Suprapubic skin (tissue), 4 donors: ENCODE results near the gene RPRD1B. TPM values are rescaled to one million over a fixed set of nuclear protein-coding genes. Genes with fewer than 3 reads are reported as not detected.

Source experiments
- DNase-seq, 2 donors: peaks; one replicate each; pipeline ENCODE4 v3.0.0-alpha.2; 2019; ENCODE audit warnings: low spot score in 2 of 2
- H3K27ac ChIP-seq: fragments of 200-600 bp; sonication (generic); one replicate; pipeline ENCODE4 v1.5.1; 2019
- H3K27me3 ChIP-seq: fragments of 200-600 bp; sonication (generic); one replicate; pipeline ENCODE4 v1.5.1; 2019
- H3K36me3 ChIP-seq: fragments of 200-600 bp; sonication (generic); one replicate; pipeline ENCODE4 v1.5.1; 2019
- H3K4me1 ChIP-seq: fragments of 200-600 bp; sonication (generic); one replicate; pipeline ENCODE4 v1.5.1; 2019
- H3K4me3 ChIP-seq: fragments of 200-600 bp; sonication (generic); one replicate; pipeline ENCODE4 v1.5.1; 2019; ENCODE audit warnings: mild to moderate bottlenecking
- H3K9me3 ChIP-seq: fragments of 200-600 bp; sonication (generic); one replicate; pipeline ENCODE4 v1.5.1; 2019
- EP300 ChIP-seq: sonication (generic); formaldehyde crosslinking; IDR thresholded peaks from one replicate; pipeline ENCODE4 v1.6.1; 2017; ENCODE audit warnings: antibody characterized with exemption
- POLR2A ChIP-seq, 2 donors: fragments of 450-650 bp; IDR thresholded peaks; one replicate each; pipeline ENCODE4 v1.6.1; 2017; ENCODE audit warnings: antibody characterized with exemption in 2 of 2, mild to moderate bottlenecking in 2 of 2, moderate library complexity in 2 of 2
- POLR2AphosphoS5 ChIP-seq, 3 donors: sonication (generic); formaldehyde crosslinking; IDR thresholded peaks; one replicate each; pipeline ENCODE4 v1.6.1; 2017; ENCODE audit warnings: antibody characterized with exemption in 3 of 3
- WGBS: methylation state at CpG from one replicate; pipeline ENCODE4 v1.1.5; 2018; 5-methylcytosine and 5-hydroxymethylcytosine counted together
- total RNA-seq, 4 donors: library from RNA; depleted of rRNA; stranded (reverse); fragments of >200 nt; gene quantifications; one replicate each; pipeline ENCODE4 v1.1.0, GENCODE V29; 2016
- TF ChIP-seq, protein P1 (sequence below), 2 donors: fragments of 200-600 bp in 1 of 2; fragments of 450-650 bp in 1 of 2; sonication (generic) in 1 of 2; IDR thresholded peaks; one replicate each; pipeline ENCODE4 v1.5.1; 2016 to 2019; ENCODE audit warnings: antibody characterized with exemption in 2 of 2, mild to moderate bottlenecking in 1 of 2, moderate library complexity in 1 of 2

Gene RPRD1B
- total RNA-seq, 4 donors from 2014 or later: 24.7 to 45.6 (median 27.7) TPM

DNA sequence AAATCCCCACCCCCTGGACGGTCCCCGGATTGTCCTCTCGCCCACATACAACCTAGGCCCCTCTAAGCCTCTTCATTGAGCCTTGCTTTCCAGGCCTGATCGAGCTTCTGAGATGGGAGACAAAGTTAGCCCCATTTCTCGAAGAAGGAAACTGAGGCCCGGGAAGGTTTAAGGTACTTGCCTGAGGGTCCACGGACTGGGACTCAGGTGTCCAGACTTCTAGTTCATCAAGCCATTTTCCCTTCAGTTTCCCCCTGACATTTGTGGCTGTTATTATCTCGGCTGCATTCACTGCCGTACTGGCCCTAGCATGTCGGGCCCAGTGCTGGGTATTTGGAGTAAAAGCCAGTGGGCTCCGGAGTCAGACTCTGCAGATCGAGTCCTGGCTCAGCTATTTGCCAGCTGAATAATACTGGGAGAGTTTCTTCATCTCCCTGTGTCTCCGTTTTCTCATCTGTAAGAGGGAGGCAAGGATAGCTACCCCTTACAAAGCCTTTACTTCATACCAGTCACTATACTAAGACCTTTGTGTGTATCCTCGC lies 633 bp downstream of the RPRD1B start:
- Histone ChIP-seq H3K27ac (peak overlapping the region; percentile 90), H3K9me3 (no peaks in the 10 kb centered on the region), H3K36me3 (no peaks in the 10 kb centered on the region), H3K4me3 (peak overlapping the region; percentile 73), H3K27me3 (no peaks in the 10 kb centered on the region), H3K4me1 (peaks cover 50% of the 10 kb centered on the region)
- TF ChIP-seq, protein P1, sequence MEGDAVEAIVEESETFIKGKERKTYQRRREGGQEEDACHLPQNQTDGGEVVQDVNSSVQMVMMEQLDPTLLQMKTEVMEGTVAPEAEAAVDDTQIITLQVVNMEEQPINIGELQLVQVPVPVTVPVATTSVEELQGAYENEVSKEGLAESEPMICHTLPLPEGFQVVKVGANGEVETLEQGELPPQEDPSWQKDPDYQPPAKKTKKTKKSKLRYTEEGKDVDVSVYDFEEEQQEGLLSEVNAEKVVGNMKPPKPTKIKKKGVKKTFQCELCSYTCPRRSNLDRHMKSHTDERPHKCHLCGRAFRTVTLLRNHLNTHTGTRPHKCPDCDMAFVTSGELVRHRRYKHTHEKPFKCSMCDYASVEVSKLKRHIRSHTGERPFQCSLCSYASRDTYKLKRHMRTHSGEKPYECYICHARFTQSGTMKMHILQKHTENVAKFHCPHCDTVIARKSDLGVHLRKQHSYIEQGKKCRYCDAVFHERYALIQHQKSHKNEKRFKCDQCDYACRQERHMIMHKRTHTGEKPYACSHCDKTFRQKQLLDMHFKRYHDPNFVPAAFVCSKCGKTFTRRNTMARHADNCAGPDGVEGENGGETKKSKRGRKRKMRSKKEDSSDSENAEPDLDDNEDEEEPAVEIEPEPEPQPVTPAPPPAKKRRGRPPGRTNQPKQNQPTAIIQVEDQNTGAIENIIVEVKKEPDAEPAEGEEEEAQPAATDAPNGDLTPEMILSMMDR (IDR thresholded peaks at IDR 0.05): no peak
- no peak for TF ChIP-seq EP300
- TF ChIP-seq POLR2AphosphoS5 (IDR thresholded peaks at IDR 0.05): no peak
- no peak for TF ChIP-seq POLR2A (IDR thresholded peaks at IDR 0.05)
- 5% methylated on average over 13 of the region's 14 CpGs for WGBS
- no peak for DNase-seq

DNA sequence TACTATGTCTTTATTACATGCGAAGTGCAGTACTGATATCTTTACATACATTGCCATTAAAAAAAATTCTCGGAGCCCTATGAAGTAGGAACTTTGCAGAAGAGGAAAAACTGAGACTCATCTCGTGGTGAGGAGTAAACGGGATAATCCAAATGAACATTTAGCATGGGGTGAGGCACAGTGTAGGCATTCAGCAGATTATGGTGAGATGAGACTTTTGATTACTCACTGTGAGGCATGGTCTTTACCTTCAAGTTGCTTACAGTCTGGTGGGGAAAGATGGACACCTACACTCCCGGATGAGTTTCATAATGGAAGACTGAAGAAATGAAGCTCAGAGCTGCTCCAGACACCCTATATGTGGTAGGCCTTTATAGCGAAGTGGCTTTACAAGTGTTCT lies 1.4 kb downstream of the RPRD1B start:
- Histone ChIP-seq H3K4me1 (peaks cover 50% of the 10 kb centered on the region), H3K27me3 (no peaks in the 10 kb centered on the region), H3K4me3 (peak overlapping the region; percentile 73), H3K9me3 (no peaks in the 10 kb centered on the region), H3K36me3 (no peaks in the 10 kb centered on the region), H3K27ac (no peak overlapping the region)
- WGBS: 76% methylated on average over 6 of the region's 6 CpGs
- TF ChIP-seq, protein P1 (IDR thresholded peaks at IDR 0.05): no peak
- TF ChIP-seq POLR2A (IDR thresholded peaks at IDR 0.05) (no peak), EP300 (no peak), POLR2AphosphoS5 (IDR thresholded peaks at IDR 0.05) (no peak)
- DNase-seq: no peak

DNA sequence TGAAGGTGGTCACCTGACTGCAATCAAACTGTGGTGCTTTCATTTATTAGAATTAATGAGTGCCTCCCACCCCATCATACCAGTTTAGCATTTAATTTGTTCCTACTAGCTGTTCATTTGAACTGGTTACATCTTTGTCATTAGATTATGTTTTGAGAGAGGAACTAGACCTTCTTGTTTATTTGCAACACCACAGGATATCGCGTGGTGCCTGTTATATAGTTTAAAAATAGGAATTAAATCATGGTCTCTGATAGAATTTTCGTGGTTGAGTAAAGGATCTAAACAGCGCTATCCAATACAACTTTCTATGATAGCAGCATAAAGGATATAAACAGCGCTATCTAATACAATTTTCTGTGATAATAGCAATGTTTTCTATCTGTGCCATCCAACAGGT lies 2.8 kb downstream of the RPRD1B start:
- no peak for TF ChIP-seq POLR2AphosphoS5 (IDR thresholded peaks at IDR 0.05)
- no peak for TF ChIP-seq POLR2A (IDR thresholded peaks at IDR 0.05)
- TF ChIP-seq EP300: no peak
- TF ChIP-seq, protein P1 (IDR thresholded peaks at IDR 0.05): no peak
- no peak for DNase-seq
- Histone ChIP-seq H3K4me3 (no peak overlapping the region), H3K4me1 (peaks cover 45% of the 10 kb centered on the region), H3K36me3 (peaks cover 1% of the 10 kb centered on the region), H3K9me3 (no peaks in the 10 kb centered on the region), H3K27ac (no peak overlapping the region), H3K27me3 (no peaks in the 10 kb centered on the region)
- WGBS: 82% methylated on average over 5 of the region's 5 CpGs

DNA sequence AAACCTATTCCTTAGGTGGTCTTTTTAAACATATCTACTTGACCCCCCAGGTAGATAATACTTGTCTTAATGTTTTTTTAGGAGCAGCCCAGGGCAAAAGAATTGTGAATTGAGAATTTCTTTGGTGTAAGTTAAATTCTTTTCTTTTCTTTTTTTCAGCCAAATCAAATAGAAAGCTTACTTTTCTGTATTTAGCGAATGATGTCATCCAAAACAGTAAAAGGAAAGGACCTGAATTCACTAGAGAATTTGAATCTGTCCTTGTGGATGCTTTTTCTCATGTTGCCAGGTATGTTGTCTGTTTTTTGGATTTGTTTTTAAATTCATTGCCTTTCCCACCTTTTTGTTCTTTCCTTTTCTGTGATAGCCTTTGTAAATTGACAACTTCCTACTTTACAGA lies 6.7 kb downstream of the RPRD1B start:
- TF ChIP-seq EP300 (no peak), POLR2A (IDR thresholded peaks at IDR 0.05) (no peak), POLR2AphosphoS5 (IDR thresholded peaks at IDR 0.05) (no peak)
- TF ChIP-seq, protein P1 (IDR thresholded peaks at IDR 0.05): no peak

DNA sequence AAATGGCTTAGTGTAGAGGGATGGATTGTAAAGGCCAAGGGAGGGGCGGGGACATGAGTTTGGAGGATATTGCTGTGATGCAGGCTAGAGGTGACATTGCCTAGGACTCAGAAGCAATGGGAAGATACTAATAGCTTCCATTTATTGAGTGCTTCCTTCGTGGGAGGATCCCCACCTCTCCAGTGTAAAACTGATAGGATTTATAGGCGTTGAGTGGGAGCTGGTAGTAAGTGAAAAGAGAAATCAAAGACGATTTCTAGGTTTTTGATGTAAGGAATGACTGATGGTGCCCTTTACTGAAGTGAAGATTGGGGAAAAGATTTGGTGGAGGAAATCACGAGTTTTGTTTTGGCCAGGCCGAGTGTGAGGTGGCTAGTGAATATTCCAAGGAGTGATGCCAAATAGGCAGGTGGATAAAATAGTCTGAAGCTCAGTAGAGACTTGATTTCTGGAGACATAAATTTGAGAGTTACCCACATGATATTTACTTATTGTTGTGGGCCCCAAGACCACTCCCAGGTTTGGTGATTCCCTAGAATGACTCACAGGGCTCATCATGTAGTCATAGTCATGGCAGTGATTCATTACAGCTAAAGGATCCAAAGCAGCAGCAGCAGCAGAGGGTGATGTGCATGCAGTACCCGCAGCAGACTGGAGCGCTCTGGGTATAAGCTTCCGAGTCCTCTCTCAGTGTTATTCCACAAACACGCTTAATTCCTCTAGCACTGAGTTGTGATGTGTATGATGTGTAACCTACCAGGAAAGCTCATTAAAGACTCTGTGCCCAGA lies 10.2 kb downstream of the RPRD1B start:
- WGBS: 82% methylated on average over 10 of the region's 10 CpGs
- no peak for DNase-seq
- H3K4me1 ChIP-seq: no peaks in the 10 kb centered on the region
- no peak for TF ChIP-seq POLR2A (IDR thresholded peaks at IDR 0.05)
- TF ChIP-seq EP300: no peak
- TF ChIP-seq, protein P1 (IDR thresholded peaks at IDR 0.05): no peak
- TF ChIP-seq POLR2AphosphoS5 (IDR thresholded peaks at IDR 0.05): no peak
- H3K36me3 ChIP-seq: peaks cover 51% of the 10 kb centered on the region
- H3K27ac ChIP-seq: no peak overlapping the region
- no peak overlapping the region for H3K4me3 ChIP-seq
- H3K27me3 ChIP-seq: no peaks in the 10 kb centered on the region
- H3K9me3 ChIP-seq: no peaks in the 10 kb centered on the region

More for the DNA sequence above, 6.7 kb downstream of the RPRD1B start:
- peaks cover 27% of the 10 kb centered on the region for H3K4me1 ChIP-seq
- H3K27ac ChIP-seq: no peak overlapping the region
- no peak overlapping the region for H3K4me3 ChIP-seq
- 33% methylated on average over 1 of the region's 1 CpG for WGBS
- H3K9me3 ChIP-seq: no peaks in the 10 kb centered on the region
- no peaks in the 10 kb centered on the region for H3K27me3 ChIP-seq
- no peak for DNase-seq
- H3K36me3 ChIP-seq: peaks cover 38% of the 10 kb centered on the region
